Testis (tissue), 3 donors: ENCODE data around the gene SAMM50. TPM values are rescaled to one million over a fixed set of nuclear protein-coding genes. Genes with fewer than 3 reads are reported as not detected.

ENCODE experiments used
- DNase-seq: peaks from one replicate; pipeline ENCODE4 v3.0.0-alpha.2; 2019
- H3K27ac ChIP-seq, 2 donors: fragments of 200-600 bp; sonication (generic); one replicate each; pipeline ENCODE4 v1.5.1; 2019
- H3K27me3 ChIP-seq: fragments of 200-600 bp; sonication (generic); one replicate; pipeline ENCODE4 v1.5.1; 2019
- H3K36me3 ChIP-seq: fragments of 200-600 bp; sonication (generic); one replicate; pipeline ENCODE4 v1.5.1; 2017; ENCODE audit warnings: low read depth; ENCODE audit errors: missing control alignments
- H3K4me1 ChIP-seq: fragments of 200-600 bp; sonication (generic); one replicate; pipeline ENCODE4 v1.5.1; 2019
- H3K4me3 ChIP-seq, 2 donors: fragments of 200-600 bp; sonication (generic); one replicate each; pipeline ENCODE4 v1.5.1; 2017 to 2019
- H3K9me3 ChIP-seq: fragments of 200-600 bp; sonication (generic); one replicate; pipeline ENCODE4 v1.5.1; 2017
- POLR2A ChIP-seq: fragments of 450-650 bp; IDR thresholded peaks from one replicate; pipeline ENCODE4 v1.6.1; 2017; ENCODE audit warnings: antibody characterized with exemption, mild to moderate bottlenecking, moderate library complexity
- WGBS, 2 donors: methylation state at CpG; one replicate each; pipeline ENCODE4 v1.1.5; 2018; 5-methylcytosine and 5-hydroxymethylcytosine counted together
- intact Hi-C: fragments of 100-400 bp; cut with DNase I; formaldehyde crosslinking; loops from one replicate; pipeline ENCODE4 v1.15.1; 2023; ENCODE audit warnings: low total_unique reads
- polyA plus RNA-seq: library from polyadenylated mRNA; stranded (reverse); fragments of 350-450 nt; fragmentation: Illumina TruSeq; extraction: RNeasy Lipid Tissue Mini Kit (QIAGEN cat#74804); gene quantifications from one replicate; pipeline ENCODE4 v1.2.3, GENCODE V29; 2014; ENCODE audit warnings: low read depth, low replicate concordance; ENCODE audit not compliant: insufficient read depth
- total RNA-seq, 2 donors: library from RNA; depleted of rRNA; stranded (reverse); fragments of >200 nt; gene quantifications; one replicate each; pipeline ENCODE4 v1.2.3, GENCODE V29; 2016
- TF ChIP-seq, protein P1 (sequence below), 3 experiments: fragments of 450-650 bp in 2 of 3; fragments of 200-600 bp in 1 of 3; sonication (generic) in 1 of 3; IDR thresholded peaks; one replicate each; pipeline ENCODE4 v1.5.1; 2016 to 2019; ENCODE audit warnings: antibody characterized with exemption in 3 of 3, mild to moderate bottlenecking in 2 of 3, moderate library complexity in 1 of 3

Gene SAMM50
- total and polyA plus RNA-seq, 3 donors from 2014 or later, result 41.5 to 71.1 (median 50.3) TPM

GRCh38 chr22:43951391-43951790, 3.9 kb upstream of the SAMM50 start:
- no peaks in the 10 kb centered on the region for H3K27me3 ChIP-seq
- no peaks in the 10 kb centered on the region for H3K36me3 ChIP-seq
- no peak overlapping the region for H3K4me3 ChIP-seq
- intact Hi-C loops, result no loop called here
- no peak overlapping the region for H3K27ac ChIP-seq
- H3K4me1 ChIP-seq, result peaks cover 12% of the 10 kb centered on the region
- H3K9me3 ChIP-seq, result no peaks in the 10 kb centered on the region
- DNase-seq, result no peak
- WGBS, 2 donors, result 87 to 94% methylated on average over 5 of the region's 5 CpGs
- TF ChIP-seq POLR2A, result no peak
- TF ChIP-seq, protein P1, sequence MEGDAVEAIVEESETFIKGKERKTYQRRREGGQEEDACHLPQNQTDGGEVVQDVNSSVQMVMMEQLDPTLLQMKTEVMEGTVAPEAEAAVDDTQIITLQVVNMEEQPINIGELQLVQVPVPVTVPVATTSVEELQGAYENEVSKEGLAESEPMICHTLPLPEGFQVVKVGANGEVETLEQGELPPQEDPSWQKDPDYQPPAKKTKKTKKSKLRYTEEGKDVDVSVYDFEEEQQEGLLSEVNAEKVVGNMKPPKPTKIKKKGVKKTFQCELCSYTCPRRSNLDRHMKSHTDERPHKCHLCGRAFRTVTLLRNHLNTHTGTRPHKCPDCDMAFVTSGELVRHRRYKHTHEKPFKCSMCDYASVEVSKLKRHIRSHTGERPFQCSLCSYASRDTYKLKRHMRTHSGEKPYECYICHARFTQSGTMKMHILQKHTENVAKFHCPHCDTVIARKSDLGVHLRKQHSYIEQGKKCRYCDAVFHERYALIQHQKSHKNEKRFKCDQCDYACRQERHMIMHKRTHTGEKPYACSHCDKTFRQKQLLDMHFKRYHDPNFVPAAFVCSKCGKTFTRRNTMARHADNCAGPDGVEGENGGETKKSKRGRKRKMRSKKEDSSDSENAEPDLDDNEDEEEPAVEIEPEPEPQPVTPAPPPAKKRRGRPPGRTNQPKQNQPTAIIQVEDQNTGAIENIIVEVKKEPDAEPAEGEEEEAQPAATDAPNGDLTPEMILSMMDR (IDR thresholded peaks at IDR 0.05), result no peak

- H3K9me3 ChIP-seq, result no peaks in the 10 kb centered on the region
- no peak for DNase-seq
- H3K27ac ChIP-seq, result no peak overlapping the region
- no peaks in the 10 kb centered on the region for H3K27me3 ChIP-seq
- WGBS, 2 donors, result 64 to 70% methylated on average over 7 of the region's 7 CpGs
- H3K4me1 ChIP-seq, result peaks cover 18% of the 10 kb centered on the region
- no peak overlapping the region for H3K4me3 ChIP-seq
- intact Hi-C loops, result no loop called here
- H3K36me3 ChIP-seq, result no peaks in the 10 kb centered on the region
- no peak for TF ChIP-seq POLR2A
- TF ChIP-seq, protein P1 (IDR thresholded peaks at IDR 0.05), result no peak
Measured at GRCh38 chr22:43951966-43952365, 3.3 kb upstream of the SAMM50 start.

DNA sequence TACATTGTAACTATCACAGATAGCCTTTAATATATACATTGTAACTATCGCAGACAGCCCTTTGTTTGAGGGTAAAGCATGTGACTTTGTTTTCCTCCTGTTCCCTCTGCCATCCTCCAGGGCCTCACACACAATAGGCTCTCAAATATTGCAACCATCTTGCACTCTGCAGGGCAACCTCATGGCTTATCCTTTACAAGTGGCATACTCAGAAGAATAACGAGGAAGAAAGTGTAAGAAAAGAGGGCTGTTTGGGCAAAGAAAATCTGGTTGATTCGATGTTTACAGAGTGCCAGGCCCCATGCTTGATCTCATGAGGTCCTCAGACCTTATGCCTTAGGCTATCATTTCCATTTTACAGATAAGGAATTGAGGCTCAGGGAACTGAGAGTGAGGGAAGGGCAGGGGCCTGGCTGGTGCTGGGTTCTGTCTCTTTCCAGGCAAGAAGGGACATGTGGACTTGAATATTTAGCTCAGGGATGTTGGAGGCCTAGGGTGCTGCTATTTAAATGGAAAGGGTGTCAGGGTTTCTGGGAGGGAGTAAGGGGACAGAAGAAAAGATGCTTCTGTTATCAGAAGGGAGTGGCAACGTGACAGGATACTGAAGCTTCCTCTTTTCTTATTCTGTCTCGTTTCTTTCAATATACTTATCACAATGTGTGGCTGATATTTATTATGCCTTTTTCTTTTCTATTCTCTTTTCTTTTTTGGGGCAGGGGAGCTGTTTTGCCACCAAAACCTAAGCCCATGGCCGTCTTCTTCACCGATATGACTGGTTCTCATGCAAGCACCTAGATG, 1.1 kb upstream of the SAMM50 start:
- no peaks in the 10 kb centered on the region for H3K27me3 ChIP-seq
- peak overlapping the region in 1 of 2 donors; percentile 73 for H3K27ac ChIP-seq
- peaks cover 18% of the 10 kb centered on the region for H3K4me1 ChIP-seq
- WGBS, 2 donors, result 18 to 21% methylated on average over 7 of the region's 7 CpGs
- DNase-seq, result no peak
- no peaks in the 10 kb centered on the region for H3K36me3 ChIP-seq
- H3K9me3 ChIP-seq, result no peaks in the 10 kb centered on the region
- TF ChIP-seq, protein P1 (IDR thresholded peaks at IDR 0.05), result no peak
- H3K4me3 ChIP-seq, result peak overlapping the region; percentile 75 to 90
- intact Hi-C loops, result no loop called here

DNA sequence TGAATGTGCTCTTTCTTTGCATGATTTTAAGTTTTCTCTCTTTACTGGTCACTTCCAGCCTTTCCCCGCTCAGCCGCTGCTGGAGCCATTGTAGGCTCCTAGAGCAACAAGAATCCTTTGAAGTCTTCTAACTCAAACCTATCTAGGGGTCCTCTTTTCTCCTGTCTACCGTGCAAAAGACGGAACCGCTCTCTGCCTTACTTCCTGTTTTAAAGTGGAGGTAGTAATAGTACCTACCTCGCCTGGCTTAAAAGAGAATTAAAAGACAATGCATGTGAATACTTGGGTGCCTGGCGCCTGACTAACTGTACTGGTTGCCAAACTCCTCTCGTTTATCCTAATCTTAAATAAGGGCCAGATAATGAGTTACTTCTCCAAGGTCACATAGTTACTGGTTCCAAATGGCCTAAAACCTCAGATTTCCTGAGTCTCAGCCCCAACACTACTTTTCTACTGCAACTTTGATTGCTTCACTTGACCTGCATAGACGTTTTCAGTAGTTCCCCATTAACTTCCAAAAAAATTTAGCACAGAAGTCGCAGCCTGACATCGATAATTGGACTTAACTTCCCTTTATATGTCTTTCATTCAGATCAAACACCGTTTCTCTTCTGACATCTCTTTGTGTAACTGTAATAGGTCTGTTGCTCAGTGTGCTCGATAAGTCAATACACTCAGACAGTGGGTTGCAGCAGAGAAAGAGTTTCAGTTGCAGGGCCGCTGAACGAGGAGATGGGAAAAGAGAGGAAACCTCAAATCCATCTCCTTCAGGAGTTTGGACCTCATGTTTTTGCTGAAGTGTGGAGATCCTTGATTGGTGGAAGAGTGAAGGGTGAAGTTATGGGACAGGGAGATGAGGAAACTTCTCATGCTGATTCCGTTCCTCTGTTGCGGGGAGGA, 891 bp downstream of the SAMM50 start:
- no peaks in the 10 kb centered on the region for H3K27me3 ChIP-seq
- peaks cover 18% of the 10 kb centered on the region for H3K4me1 ChIP-seq
- intact Hi-C loops, result no loop called here
- TF ChIP-seq, protein P1 (IDR thresholded peaks at IDR 0.05), result no peak
- TF ChIP-seq POLR2A, result no peak
- H3K9me3 ChIP-seq, result no peaks in the 10 kb centered on the region
- H3K4me3 ChIP-seq, result peak overlapping the region; percentile 75 to 90
- H3K27ac ChIP-seq, result peak overlapping the region; percentile 63 to 73
- no peaks in the 10 kb centered on the region for H3K36me3 ChIP-seq
- WGBS, 2 donors, result 27 to 28% methylated on average over 17 of the region's 17 CpGs
- no peak for DNase-seq
